ENCODE results near the gene ZNF578.
"Not testable (repeated sequence)": the region's sequence is repeated elsewhere in the genome, so short reads cannot be mapped to it uniquely, and the experiment has no call there.

Gene ZNF578

GRCh38 chr19:52557231-52557995, 104.1 kb downstream of the ZNF578 start:
- in situ Hi-C loops (cut with MboI; ENCODE audit: low sequenced_read_pairs): no loop called here

GRCh38 chr19:52558732-52559445, 105.5 kb downstream of the ZNF578 start:
- in situ Hi-C loops (cut with MboI; ENCODE audit: low sequenced_read_pairs): not testable (repeated sequence)

GRCh38 chr19:52561611-52562010, 108.3 kb downstream of the ZNF578 start:
- in situ Hi-C loops (cut with MboI; ENCODE audit: low sequenced_read_pairs): not testable (repeated sequence)

All from HL-60/S4 (cell line).